Inflammatory macrophage treated with lipopolysaccharide for 1 hour (primary cell): ENCODE results near the gene INSIG2.

Source experiments
- DNase-seq, 2 donors: peaks; one replicate each; pipeline ENCODE4 v3.0.0-alpha.2; 2020 to 2022

INSIG2 gene

DNA sequence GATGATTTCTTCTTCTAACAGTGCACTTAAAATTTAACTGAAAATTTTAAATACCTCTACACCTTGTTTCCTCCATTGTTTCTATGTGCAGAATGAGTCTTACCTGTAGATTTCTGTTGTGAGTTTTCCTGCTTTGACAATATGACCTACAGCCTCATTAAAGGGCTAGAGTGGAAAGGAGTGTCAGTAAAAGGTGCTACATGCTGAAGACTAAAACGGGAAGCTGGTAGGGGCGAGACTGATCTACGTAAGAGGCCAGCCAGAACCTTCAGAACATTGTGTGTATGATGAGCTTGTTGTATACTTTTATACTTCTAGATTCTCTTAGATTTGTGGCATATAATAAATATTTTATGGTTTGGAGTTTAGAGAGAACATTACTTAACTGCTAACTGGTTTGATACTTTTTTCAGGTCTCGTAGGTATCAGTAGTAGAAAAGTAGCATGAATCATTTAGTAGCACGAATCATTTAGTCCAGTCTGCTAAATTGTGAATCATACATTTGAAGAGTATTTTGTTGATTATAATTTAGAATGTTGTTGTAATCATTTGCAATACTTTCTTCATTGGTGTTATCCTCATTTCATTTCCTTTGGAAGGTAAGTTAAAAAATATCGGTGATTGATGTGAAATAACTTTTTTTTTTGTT is 14.3 kb downstream of the INSIG2 start:
- no peak for DNase-seq

DNA sequence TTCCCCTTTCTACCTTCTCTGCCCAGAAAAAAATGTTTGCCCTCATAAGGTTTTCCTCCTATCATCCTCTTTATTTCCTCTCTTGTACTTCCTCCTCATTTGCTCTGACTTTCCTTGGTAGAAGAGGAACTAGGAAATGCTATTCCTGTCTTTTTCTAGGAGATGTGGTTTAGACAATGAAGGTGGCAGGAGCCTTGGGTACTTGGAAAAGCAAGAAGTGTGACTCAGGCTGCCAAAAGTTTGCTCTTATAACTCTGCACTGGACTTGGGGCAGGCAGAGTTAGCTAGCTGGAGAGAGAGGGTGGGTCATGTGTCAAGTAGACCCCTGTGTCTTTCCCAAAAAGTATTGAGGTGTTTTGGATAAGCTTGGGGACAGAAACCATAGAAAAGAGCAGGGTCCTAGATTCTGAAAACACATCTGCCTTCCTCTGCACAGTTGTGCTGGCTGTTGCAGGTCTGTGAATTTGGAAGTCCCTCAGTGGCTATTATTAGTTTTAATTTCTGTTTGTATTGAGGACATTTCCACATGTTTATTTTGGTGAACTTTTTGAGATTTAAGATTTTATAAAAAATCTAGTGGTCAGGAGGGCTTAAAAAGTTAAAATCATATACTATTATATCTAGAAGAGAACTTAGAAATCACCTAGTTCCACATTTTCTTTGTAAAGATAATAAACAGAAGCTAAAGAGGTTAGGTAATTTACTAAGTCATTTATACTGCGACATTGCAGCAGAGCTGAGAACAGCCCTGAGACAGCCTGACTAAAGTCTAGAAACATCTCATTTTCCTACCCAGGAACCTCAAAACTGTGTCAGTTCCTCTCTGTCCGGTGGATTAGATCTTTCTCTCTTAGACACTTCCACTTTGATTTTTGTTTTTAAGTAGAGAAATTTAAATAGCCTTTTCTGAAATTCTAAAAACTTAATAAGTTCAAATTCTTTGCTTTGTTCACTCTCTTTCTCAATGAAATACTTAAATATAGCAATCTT is 16.0 kb downstream of the INSIG2 start:
- DNase-seq = peak; percentile 70 to 71

DNA sequence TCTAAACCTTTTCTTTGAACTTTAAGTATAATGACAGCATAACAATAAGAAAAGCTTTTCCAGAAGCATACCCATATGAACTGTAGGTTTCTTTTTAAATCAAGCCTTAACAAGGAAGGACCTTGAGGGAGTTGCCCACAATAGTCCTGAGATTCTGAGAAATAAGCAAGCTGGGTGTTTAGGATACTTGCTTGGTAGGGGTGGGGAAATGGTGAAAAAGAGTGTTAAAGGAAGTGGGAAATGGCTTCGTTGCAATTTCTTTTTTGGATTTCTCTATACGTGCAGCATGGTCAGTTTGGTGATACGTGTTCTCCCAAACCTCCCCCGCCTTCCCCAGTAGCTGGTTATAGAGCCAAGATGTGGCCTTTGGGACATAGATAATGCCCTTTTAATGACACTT is 17.2 kb downstream of the INSIG2 start:
- no peak for DNase-seq

DNA sequence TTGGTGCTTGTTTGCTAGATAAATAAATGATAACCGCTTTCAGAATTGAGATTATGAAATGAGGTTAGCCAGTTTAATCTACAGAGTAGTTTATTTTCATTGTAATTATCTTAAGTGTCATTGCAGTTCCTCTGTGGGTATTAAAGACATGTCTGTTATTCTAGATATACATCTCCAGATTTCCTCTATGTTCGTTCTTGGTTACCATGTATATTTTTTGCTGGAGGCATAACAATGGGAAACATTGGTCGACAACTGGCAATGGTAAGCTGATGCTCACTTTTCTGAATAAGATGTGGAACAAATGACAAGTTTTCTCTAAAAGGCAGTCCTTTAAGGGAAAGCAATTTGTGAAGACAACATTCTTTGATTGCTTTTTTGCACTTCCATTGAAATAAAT is 18.7 kb downstream of the INSIG2 start:
- no peak for DNase-seq

DNA sequence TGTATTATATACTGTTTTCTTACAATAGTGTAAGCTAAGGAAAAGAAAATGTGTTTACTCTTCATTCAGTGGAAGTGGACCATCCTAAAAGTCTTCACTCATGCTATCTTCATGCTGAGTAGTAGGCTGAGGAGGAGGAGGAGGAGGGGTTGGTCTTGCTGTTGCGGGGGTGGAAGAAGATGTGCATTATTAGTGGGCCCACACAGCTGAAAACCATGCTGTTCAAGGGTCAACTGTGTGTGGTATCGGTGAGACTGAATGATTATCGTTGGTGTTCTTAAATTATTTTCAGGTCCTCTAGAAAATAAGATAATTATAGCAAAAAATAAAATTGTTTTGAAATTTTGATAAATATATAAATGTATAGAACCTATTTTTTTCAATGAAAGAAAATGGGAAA is 22.0 kb downstream of the INSIG2 start:
- DNase-seq = no peak

DNA sequence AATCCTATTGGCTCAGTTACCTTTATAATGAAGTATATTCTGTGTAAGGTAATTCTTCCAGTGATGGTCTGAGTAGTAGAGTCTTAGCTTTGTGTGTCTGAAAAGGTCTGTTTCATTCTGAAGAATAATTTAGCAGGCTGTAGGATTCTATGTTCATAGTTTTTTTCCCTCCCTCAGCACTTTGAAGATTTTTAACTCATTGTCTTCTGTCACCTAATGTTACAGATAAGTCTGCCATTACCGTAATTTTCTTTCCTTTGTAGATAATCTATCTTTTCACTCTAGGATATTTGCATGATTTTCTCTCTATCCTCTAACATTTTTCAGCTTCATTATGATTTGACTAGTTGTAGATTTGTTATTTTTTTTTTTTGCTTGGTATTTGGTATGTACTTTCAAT is 22.7 kb downstream of the INSIG2 start:
- no peak for DNase-seq

DNA sequence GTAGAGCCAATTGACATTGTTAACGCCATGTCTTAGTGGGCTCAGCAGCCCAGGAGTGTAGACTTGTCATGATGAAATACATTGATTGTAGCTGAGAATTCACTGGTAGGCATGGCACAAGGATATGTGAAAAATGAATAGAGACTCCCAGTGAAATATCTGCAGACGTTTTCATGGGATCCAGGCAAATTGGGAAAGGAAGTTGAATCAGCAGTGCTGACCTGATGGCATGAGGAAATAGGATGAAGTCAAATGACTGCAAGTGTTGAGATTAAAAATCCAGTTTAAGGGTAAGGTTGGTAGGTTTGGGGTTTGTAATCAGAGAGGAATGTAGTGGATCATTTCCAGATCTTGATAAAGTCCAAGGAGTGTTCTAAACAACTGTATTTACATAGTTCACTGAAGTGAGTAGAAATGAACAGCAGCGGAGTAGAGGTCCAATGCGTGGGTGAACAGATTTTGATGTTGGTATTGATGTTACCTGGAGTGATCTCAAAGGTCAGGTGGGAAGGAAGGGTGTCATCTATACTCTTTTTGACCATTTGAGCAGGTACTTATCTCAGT is 24.6 kb downstream of the INSIG2 start:
- peak in 1 of 2 donors; percentile 34 for DNase-seq

DNA sequence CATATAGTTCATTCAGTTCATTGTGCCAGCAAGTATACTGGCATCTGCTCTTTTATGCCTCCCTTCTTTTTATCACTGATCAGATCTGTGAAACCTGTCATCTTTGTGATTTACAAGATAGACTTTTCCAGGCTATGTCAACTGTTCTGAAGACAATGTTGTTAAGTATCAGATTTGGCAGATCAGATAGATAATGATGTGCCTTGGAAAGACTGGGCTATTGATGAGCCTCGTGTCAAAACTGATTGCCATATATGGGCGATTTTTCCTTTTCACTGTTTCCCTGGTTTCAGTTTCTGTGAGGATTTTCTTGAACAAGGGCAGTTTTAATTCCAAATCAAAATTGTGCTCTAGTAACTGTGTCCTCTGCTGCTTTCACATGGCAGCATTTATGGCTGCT is 26.6 kb downstream of the INSIG2 start:
- DNase-seq = no peak

DNA sequence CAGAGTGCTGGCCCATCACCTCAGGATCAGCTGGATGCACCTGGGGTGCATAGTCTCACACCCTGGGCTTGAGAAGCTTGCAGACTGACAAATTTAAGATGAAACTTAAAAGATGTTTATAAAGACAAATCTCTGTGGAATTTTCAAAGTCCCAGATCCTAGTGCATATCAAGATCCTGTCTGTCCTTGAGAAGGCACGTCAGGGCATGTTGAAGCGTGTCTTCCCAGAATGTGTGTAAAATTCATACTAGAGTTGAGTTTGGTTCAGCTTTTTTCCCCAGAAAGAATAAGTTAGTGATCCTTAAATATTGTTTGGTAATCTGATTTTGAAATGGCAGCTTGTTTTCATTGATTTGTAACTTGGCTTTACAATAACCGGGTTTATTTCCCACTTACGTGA is 27.5 kb downstream of the INSIG2 start:
- DNase-seq = no peak

DNA sequence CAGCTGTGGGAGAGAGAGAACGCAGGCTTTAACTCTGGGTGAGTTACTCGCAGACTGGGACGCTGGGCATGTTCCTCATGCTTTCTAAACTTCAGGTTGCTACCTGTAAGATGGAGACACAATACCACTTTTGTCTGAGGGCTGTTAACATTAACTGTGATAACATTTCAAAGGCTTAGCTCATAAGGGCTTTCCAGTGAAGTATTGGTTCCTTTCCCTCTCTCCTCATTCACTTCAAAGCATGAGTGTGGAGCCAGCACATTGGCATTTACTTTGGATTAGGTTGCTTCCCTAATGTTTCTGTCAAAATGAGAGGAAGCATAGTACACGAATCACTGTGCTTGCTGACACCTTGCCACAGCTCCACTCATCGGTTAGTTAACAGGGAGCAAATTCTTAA is 30.2 kb downstream of the INSIG2 start:
- DNase-seq = no peak

DNA sequence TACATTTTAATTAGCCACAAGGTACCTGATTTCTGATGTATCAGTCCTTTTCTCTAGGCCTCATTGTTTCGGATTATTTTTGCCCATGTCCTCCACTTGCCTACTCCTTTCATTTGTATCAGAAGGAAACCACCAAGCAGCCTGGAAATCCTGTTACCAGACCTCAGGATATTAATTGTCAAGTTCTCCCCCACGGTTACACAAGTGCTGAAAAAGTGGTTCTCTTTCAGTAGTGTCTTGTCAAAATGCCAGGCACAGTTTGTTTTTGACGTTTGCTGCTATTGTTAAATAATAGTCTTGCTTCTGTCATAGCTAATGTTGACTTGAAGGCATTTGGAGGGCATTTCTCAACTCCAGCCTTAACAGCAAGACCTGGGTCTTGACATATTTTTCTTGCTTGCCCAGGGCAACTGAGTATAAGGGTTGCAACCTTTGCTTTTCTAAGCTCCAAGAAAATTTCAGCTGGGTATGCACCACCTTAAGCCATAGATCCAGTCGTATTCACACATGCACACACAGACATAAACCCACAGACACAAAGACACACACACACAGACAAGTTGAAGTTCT is 31.0 kb downstream of the INSIG2 start:
- DNase-seq = peak in 1 of 2 donors; percentile 25

DNA sequence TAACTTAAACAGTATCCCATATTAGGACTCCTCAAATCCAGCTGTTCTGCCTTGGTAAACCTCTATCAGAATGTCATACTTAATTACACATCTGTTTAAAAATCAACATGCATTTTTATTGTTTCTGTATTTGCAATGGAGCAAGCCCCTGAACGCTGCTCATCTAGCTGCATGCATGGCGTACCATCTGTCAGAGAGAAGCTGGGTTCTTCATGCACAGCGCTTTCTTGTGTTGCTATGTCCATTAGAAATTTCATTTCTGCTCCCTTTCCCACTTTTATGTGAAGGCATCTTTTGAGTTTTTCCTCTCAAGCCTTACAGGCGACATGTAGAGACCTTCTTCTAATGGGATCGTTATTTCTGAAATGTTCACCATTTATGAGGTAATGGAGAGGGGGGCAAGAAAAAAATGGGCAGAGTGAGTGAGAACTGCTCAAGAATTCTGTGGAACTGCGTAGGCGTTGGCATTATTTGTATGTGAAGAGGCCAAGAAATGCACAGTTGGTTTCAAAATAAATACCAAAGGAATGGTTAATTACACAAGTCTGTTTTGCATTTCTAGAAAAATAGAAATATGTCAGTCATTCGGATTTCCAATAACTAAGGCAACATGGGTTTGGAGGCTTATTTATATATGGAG is 31.6 kb downstream of the INSIG2 start:
- DNase-seq = no peak

DNA sequence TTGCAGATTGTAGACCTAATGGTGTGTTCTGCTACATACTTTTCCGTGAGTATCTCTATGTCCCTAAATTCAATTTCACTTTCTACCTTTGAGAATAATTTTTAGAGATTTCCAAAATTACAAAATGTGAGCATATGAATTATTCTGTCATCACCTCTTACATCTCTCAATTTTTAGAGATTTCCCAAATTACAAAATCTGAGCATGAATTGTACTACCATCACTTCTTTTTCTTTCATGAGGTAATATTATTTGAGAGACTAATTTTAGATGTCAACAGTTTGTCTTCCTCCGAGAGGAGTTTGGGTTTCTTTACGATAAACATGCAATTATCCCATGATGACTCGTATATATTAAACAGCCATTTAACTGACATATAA is 32.1 kb downstream of the INSIG2 start:
- peak; percentile 78 to 84 for DNase-seq

DNA sequence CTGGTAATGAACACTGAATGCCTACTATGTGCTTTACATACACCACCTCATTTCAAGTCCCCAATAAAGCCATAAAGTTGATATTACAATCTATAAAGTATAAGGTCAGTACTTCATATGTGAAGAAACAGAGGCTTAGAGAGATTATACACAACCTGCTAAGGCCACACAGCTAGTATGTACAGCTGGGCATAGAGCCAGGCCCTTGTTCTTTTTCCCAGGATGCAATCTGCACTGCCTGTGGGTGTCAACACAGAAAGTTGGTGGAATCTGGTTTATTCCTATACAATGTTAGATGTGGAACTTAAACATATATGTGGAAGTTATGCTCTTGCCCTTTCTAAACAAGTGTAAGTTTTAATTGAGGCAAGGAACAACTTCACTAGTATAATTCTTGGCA is 32.8 kb downstream of the INSIG2 start:
- no peak for DNase-seq

DNA sequence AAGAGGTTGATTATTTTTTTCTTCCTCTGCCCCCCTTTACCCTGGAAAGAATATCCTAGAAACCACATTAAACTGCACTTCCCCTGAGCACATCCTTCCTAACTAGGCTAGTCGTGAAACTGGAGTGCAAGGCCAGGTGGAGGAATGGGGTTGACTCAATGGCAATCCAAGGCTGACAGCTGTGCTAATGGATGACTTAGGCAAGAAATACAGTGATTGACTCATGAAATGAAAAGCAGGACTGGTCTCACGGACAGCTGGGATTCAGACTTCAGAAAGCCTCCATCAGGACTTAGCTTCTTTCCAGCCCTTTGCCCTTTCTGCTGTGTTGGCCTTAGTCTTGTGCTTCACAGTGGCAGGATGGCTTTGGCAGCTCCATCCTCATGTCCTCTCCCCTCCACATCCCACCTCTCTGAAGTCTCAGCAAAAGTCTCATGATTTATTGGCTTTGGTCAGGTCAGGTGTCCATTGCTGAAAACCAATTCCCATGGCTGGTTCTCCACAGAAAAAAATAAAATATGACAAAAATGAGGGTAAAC is 33.8 kb downstream of the INSIG2 start:
- DNase-seq = no peak

DNA sequence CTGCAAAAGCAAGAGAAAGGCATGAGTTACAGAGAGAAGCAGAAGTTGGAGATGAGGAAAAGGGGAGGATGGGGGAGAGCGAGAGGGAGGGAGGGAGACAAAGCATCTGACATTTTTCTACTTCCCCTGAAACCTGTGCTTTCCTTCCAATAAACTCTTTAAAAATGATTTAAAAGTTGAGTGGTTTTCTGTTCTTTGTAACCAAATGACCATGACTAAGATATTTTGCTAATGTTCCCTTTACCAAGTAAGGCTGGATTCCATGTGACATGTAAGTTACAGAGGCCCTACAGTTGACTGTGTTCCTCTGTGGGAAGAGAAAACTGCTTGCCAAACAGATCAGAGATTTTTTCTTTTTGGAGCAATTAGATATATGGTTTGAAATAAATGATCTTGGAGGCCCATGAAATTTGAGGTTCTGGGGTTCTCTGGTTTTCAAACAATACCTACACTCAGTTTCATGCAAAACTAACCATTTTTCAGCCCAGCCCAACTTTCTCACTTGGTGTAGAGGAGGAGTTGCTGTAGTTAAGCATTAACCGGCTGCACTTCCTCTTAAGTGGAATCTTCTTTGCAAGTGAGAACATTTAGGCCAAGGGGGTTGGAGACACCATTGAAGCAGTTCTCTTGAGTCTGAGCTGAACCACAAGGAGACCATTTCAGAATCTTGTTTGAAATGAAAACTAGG is 34.5 kb downstream of the INSIG2 start:
- DNase-seq = peak; percentile 58 to 74

DNA sequence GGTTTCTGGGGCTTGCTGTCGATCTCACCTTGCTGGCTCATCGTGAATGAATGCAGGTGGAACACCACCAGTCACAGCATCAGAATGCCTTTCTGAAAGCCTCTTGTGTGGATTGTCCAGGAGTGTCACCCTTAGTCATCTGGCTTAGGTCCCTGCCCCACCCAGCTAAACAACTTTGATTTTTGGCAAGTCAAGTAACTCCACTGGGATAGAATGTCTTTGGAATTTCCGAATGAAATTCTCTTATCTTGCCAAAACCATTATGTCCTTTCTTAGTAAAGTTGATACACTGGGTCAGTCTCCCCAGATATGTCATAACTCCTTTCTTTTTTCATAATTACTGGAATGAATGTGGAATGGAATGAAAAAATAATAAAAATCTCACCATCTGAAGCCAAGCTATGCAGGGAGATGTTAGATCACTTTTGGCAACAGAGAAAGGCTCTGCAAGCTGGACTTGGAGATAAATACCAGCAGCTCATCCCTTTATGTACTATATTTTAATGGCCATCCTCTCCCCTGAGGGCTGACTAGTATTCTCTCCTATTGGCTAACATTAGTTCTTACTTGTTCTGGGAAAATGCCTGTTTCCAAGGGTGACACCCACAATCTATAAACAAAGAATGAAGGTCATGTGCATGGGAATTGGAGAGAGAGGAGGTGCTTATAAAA is 35.4 kb downstream of the INSIG2 start:
- DNase-seq = peak in 1 of 2 donors; percentile 69

DNA sequence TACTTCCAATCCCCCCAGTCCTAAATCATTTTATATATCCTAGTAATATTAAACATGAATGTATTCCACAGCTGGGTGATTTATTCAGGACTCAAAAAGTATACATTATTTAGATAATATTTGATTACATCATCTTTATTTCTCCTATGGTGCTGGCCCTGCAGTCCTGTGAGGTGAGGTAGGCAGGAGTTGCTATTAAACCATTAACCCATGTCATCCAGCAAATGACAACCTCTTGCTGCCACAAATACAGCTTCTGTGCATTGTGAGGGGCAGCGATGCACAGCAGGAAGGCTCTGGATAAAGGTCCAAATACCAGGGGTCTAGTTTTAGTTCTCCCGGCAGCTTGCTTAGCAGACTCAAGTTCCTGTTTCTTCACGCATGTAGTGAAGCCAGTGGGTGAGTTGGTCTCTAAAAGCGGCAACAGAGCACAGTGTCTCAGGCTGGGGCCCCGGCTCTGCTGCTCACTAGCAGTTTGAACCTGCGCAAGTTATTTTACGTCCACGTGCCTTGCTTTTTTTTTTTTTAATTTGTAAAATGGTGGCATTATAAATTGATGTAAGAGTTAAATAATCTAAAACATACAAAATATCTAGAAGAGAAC is 36.1 kb downstream of the INSIG2 start:
- peak; percentile 56 to 59 for DNase-seq

DNA sequence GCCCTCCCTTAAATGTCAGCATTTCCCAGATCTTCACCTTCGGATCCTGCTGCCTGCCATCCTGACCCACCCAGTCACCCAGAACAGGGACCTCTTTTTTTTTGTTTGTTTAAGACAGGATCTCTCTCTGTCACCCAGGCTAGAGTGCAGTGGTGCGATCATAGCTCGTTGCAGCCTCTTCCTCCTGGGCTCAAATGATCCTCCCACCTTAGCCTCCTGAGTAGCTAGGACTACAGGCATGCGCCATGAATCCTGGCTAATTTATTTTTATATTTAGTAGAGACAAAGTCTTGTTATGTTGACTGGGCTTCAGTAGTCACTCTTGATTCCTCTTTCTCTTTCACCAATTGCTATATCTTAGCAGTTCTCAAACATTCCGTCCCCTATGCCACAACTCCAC is 39.0 kb downstream of the INSIG2 start:
- DNase-seq = no peak

DNA sequence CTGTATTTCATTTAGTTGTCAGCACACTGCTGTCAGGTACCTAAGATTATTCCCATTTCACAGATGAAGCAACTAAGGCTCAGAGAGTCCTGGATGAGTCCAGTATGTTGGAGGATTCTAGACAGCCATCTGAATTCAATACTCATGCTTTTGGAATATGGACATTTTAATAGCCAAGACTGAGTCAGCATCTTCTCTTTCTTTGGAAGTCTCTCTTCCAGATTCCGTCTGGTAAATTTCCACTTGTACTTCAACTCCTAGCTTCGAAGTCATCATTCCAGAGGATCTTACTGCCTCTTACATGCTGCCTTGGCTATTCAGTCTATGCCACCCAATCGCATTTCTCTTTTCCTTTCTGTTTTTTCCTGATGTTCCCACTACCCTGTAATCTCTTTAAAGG is 40.6 kb downstream of the INSIG2 start:
- DNase-seq = no peak

DNA sequence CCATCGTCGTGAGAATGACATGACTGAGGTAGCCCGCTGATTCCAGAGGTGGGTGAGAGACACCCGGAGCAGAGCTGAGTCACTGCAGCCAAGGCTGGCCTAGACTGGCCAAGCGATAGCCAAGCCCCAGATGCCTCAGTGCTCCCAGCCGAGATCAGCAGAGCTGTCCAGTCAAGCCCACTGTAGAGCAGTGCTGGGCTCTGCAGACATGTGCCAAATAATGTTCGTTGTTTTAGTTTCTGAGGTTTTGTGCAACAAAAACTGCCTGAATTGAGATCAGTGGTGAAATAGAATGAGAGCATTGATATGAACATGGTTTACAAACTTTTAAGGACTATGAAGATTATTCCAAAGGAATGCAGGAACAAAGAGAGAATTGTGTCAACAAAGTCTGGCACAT is 42.1 kb downstream of the INSIG2 start:
- no peak for DNase-seq
